ENCODE measurements around the gene EPPIN.

EPPIN gene

GRCh38 chr20:45538209-45538799 lies 8.9 kb downstream of the EPPIN start:
- DNase-seq (ENCODE audit: low read depth in 3 of 3) = no peak

- DNase-seq (ENCODE audit: low read depth in 3 of 3) = no peak
These were observed 19.9 kb downstream of the EPPIN start for GRCh38 chr20:45527294-45527693.

GRCh38 chr20:45523821-45524220 lies 23.4 kb downstream of the EPPIN start:
- no peak for DNase-seq (ENCODE audit: low read depth in 3 of 3)

GRCh38 chr20:45518282-45518681 lies 28.9 kb downstream of the EPPIN start:
- no peak for DNase-seq (ENCODE audit: low read depth in 3 of 3)

- no peak for DNase-seq (ENCODE audit: low read depth in 3 of 3)
These were observed 31.9 kb downstream of the EPPIN start, which contains the start of gene SPINT3 for GRCh38 chr20:45515147-45515913. TSS of gene SPINT3 (minus strand) at chr20:45515622. CDS start at chr20:45515608, 14 bp downstream.

- no peak for DNase-seq (ENCODE audit: low read depth in 3 of 3)
These were observed 36.8 kb downstream of the EPPIN start for GRCh38 chr20:45510242-45510862.

- no peak for DNase-seq (ENCODE audit: low read depth in 3 of 3)
These were observed 38.1 kb downstream of the EPPIN start for GRCh38 chr20:45509091-45509490.

GRCh38 chr20:45508068-45508886 lies 38.9 kb downstream of the EPPIN start:
- no peak for DNase-seq (ENCODE audit: low read depth in 3 of 3)

GRCh38 chr20:45507011-45507820 lies 40.0 kb downstream of the EPPIN start:
- no peak for DNase-seq (ENCODE audit: low read depth in 3 of 3)

GRCh38 chr20:45506398-45506797 lies 40.8 kb downstream of the EPPIN start:
- no peak for DNase-seq (ENCODE audit: low read depth in 3 of 3)

- DNase-seq (ENCODE audit: low read depth in 3 of 3) = no peak
These were observed 43.8 kb downstream of the EPPIN start for GRCh38 chr20:45503403-45503802.

GRCh38 chr20:45502561-45502960 lies 44.6 kb downstream of the EPPIN start:
- DNase-seq (ENCODE audit: low read depth in 3 of 3) = no peak

- no peak for DNase-seq (ENCODE audit: low read depth in 3 of 3)
These were observed 45.6 kb downstream of the EPPIN start for GRCh38 chr20:45501600-45501999.

GRCh38 chr20:45500022-45500421 lies 47.2 kb downstream of the EPPIN start:
- DNase-seq (ENCODE audit: low read depth in 3 of 3) = no peak

GRCh38 chr20:45497971-45498494 lies 49.2 kb downstream of the EPPIN start:
- no peak for DNase-seq (ENCODE audit: low read depth in 3 of 3)

GRCh38 chr20:45496166-45496565 lies 51.0 kb downstream of the EPPIN start:
- DNase-seq (ENCODE audit: low read depth in 3 of 3) = no peak

GRCh38 chr20:45495501-45495941 lies 51.7 kb downstream of the EPPIN start:
- no peak for DNase-seq (ENCODE audit: low read depth in 3 of 3)
